Measurements from ENCODE around the gene TPBGL. TPM values are rescaled to one million over a fixed set of nuclear protein-coding genes. Genes with fewer than 3 reads are reported as not detected.
A peak's percentile ranks its signal among the peaks of the same experiment; 100 is the strongest.

Gene TPBGL
- total RNA-seq, 1 donor from 2014 or later, result not detected

DNA sequence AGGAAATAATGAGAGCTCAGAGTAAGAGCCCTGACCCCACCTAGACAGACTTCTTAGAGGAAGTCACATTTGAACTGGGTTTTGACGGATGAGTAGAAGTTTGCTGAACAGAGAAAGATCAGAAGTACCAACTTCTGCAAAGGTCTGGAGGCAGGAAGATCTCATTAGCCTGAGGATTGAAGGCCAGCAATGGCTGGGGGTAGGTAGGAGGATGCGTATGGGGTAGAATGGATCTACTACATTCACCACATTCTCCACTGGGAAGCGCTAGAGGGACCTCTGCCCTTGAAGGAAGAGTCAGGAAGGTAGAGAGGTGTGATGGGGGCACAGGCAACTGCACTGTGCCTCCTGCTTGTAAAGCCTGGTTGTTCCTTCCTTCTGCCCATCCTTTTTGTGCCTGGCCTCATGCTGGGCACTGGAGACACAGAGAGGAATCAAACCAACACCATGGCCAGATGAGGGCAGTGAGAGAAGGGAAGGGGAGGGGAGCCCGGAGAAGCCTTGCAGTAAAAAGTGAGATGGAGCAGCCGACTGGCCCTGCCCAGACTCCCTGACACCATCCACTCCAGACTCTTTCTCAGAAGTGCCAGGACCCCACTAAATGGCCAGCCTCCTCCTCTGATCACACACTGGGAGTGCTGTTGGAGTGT, 4.9 kb downstream of the TPBGL start:
- H3K9me3 Mint-ChIP-seq (ENCODE audit: unreplicated experiment), result no peaks in the 10 kb centered on the region
- no peak for DNase-seq (ENCODE audit: extremely low spot score, unreplicated experiment)
- no peak overlapping the region for H3K4me3 Mint-ChIP-seq (ENCODE audit: unreplicated experiment)
- H3K27ac Mint-ChIP-seq (ENCODE audit: unreplicated experiment), result no peak overlapping the region
- TF ChIP-seq, protein P1, sequence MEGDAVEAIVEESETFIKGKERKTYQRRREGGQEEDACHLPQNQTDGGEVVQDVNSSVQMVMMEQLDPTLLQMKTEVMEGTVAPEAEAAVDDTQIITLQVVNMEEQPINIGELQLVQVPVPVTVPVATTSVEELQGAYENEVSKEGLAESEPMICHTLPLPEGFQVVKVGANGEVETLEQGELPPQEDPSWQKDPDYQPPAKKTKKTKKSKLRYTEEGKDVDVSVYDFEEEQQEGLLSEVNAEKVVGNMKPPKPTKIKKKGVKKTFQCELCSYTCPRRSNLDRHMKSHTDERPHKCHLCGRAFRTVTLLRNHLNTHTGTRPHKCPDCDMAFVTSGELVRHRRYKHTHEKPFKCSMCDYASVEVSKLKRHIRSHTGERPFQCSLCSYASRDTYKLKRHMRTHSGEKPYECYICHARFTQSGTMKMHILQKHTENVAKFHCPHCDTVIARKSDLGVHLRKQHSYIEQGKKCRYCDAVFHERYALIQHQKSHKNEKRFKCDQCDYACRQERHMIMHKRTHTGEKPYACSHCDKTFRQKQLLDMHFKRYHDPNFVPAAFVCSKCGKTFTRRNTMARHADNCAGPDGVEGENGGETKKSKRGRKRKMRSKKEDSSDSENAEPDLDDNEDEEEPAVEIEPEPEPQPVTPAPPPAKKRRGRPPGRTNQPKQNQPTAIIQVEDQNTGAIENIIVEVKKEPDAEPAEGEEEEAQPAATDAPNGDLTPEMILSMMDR (IDR thresholded peaks at IDR 0.05), result no peak
- H3K27me3 Mint-ChIP-seq (ENCODE audit: unreplicated experiment), result peaks cover 42% of the 10 kb centered on the region
- no peaks in the 10 kb centered on the region for H3K36me3 Mint-ChIP-seq (ENCODE audit: unreplicated experiment)
- H3K4me1 Mint-ChIP-seq (ENCODE audit: unreplicated experiment), result peaks cover 5% of the 10 kb centered on the region

DNA sequence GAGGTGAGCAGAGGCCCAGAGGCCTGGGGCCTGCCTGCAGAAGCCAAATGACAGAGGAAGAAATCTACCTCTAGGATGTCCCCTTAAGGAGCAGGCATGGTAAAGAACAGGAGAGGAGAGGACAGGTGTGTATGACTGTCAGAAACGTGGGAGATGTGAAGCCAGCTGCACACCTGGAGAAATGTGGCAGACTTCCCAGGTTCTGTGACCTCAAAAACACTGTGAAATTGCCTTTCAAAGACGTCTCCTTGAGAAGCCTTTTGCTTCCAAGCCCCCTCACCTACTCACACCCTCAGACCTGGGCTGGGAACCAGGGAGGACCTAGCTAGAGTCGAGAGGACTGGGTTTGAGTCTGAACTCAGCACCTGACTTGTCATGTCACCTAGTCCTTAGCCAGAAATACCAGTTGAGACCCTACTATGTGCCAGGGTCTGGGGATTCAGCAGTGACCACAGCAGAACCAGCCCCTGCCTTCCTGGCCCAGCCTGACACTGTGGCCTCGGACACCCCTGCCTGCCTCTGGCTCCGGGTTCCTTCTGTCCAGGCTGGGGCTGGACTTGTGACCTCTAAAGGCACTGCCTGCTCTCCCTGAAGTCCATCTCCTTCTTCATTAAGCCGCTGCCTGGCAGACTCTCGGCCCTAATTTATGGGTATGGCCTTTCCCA, 5.6 kb downstream of the TPBGL start:
- H3K27me3 Mint-ChIP-seq (ENCODE audit: unreplicated experiment), result peaks cover 42% of the 10 kb centered on the region
- DNase-seq (ENCODE audit: extremely low spot score, unreplicated experiment), result no peak
- TF ChIP-seq, protein P1 (IDR thresholded peaks at IDR 0.05), result no peak
- no peaks in the 10 kb centered on the region for H3K36me3 Mint-ChIP-seq (ENCODE audit: unreplicated experiment)
- H3K9me3 Mint-ChIP-seq (ENCODE audit: unreplicated experiment), result no peaks in the 10 kb centered on the region
- no peak overlapping the region for H3K4me3 Mint-ChIP-seq (ENCODE audit: unreplicated experiment)
- H3K27ac Mint-ChIP-seq (ENCODE audit: unreplicated experiment), result no peak overlapping the region
- H3K4me1 Mint-ChIP-seq (ENCODE audit: unreplicated experiment), result peaks cover 5% of the 10 kb centered on the region

DNA sequence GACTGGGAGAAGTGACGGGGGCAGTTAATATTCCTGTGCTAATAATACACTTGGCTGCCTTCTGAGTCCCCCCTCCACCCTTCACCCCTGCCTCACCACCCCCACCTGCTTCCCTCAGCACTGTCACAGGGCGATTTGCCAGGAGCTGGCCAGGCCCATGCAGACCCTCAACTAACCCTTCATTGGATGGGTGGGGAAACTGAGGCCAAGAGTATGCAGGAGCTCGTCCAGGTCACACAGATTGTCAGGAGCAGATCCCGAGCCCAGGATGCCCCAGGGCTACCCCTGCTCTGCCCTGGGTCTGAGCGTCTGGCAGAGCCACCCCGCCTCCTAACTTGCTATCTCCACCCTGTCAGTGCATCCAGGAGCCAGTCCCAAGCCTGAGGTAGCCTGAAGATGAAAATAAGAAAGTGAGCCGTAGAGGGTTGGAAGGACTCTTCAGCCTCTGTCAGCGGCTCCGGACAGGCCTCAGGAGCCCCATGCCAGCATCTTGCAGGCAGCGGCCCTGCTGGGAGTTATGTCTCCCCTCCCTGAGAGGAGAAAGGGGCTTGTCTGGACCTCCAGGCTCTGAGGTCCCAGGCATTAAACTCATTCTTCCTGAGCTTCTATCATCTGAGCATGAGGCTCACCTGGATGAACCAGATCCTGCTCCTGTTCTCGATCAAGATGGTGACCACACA, 6.2 kb downstream of the TPBGL start:
- DNase-seq (ENCODE audit: extremely low spot score, unreplicated experiment), result no peak
- peaks cover 5% of the 10 kb centered on the region for H3K4me1 Mint-ChIP-seq (ENCODE audit: unreplicated experiment)
- no peak overlapping the region for H3K4me3 Mint-ChIP-seq (ENCODE audit: unreplicated experiment)
- peaks cover 42% of the 10 kb centered on the region for H3K27me3 Mint-ChIP-seq (ENCODE audit: unreplicated experiment)
- no peaks in the 10 kb centered on the region for H3K36me3 Mint-ChIP-seq (ENCODE audit: unreplicated experiment)
- TF ChIP-seq, protein P1 (IDR thresholded peaks at IDR 0.05), result no peak
- H3K27ac Mint-ChIP-seq (ENCODE audit: unreplicated experiment), result no peak overlapping the region
- no peaks in the 10 kb centered on the region for H3K9me3 Mint-ChIP-seq (ENCODE audit: unreplicated experiment)

DNA sequence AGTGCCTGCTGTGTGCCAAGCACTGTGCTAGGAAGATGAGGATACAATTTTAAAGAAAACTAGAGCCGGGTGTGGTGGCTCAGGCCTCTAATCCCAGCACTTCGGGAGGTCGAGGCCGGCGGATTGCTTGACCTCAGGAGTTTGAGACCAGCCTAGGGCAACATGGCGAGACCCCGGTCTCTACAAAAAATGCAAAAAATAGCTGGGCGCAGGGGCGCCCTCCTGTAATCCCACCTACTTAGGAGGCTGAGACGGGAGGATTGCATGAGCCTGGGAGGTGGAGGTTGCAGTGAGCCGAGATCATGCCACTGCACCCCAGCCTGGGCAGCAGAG, 8.3 kb downstream of the TPBGL start:
- TF ChIP-seq, protein P1 (IDR thresholded peaks at IDR 0.05), result peak; percentile 4
- Mint-ChIP-seq H3K36me3 (ENCODE audit: unreplicated experiment) (no peaks in the 10 kb centered on the region), H3K4me3 (ENCODE audit: unreplicated experiment) (no peak overlapping the region), H3K4me1 (ENCODE audit: unreplicated experiment) (no peaks in the 10 kb centered on the region), H3K9me3 (ENCODE audit: unreplicated experiment) (peaks cover 7% of the 10 kb centered on the region), H3K27ac (ENCODE audit: unreplicated experiment) (no peak overlapping the region), H3K27me3 (ENCODE audit: unreplicated experiment) (peaks cover 37% of the 10 kb centered on the region)
- no peak for DNase-seq (ENCODE audit: extremely low spot score, unreplicated experiment)

DNA sequence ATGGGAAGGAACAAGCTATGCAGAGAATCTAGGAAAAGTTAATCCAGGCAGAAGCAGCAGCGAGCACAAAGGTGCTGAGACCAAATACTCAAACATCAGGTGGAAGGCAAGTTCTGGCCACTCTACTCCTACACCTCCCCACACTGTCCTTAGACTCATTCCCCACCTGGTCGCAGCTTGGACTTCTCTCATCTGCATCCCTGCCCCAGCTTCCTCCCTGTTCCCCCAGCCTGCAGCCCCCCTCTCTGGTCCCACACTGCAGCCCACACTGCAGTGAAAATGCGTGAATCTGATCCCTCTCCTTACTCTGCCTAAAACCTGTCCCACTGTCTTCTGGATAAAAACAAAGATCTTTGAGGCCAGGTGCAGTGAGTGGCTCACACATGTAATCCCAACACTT, 9.1 kb downstream of the TPBGL start:
- H3K9me3 Mint-ChIP-seq (ENCODE audit: unreplicated experiment), result peaks cover 7% of the 10 kb centered on the region
- no peaks in the 10 kb centered on the region for H3K4me1 Mint-ChIP-seq (ENCODE audit: unreplicated experiment)
- no peaks in the 10 kb centered on the region for H3K36me3 Mint-ChIP-seq (ENCODE audit: unreplicated experiment)
- TF ChIP-seq, protein P1 (IDR thresholded peaks at IDR 0.05), result no peak
- H3K4me3 Mint-ChIP-seq (ENCODE audit: unreplicated experiment), result no peak overlapping the region
- no peak for DNase-seq (ENCODE audit: extremely low spot score, unreplicated experiment)
- H3K27me3 Mint-ChIP-seq (ENCODE audit: unreplicated experiment), result peaks cover 36% of the 10 kb centered on the region
- H3K27ac Mint-ChIP-seq (ENCODE audit: unreplicated experiment), result no peak overlapping the region
